ENCODE data around the gene ELOB.

DNA sequence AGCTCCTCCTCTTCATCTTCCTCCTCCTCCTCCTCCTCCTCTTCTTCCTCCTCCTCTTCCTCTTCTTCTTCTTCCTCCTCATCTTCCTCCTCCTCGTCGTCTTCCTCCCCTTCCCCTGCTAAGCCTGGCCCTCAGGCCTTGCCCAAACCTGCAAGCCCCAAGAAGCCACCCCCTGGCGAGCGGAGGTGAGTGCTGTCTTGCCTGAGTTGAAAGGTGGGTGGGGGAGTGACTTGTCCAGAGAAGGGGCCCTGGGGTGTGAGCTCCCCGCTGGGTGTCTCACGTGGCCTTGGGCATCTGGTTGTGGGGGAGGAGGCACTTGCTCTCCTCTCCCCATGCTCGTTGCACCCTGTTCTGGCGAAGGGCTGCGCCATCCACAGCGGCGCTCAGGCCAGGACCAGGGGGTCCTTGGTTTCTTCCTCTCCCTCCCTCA is 8.0 kb downstream of the ELOB start:
- TF ChIP-seq, protein P1, sequence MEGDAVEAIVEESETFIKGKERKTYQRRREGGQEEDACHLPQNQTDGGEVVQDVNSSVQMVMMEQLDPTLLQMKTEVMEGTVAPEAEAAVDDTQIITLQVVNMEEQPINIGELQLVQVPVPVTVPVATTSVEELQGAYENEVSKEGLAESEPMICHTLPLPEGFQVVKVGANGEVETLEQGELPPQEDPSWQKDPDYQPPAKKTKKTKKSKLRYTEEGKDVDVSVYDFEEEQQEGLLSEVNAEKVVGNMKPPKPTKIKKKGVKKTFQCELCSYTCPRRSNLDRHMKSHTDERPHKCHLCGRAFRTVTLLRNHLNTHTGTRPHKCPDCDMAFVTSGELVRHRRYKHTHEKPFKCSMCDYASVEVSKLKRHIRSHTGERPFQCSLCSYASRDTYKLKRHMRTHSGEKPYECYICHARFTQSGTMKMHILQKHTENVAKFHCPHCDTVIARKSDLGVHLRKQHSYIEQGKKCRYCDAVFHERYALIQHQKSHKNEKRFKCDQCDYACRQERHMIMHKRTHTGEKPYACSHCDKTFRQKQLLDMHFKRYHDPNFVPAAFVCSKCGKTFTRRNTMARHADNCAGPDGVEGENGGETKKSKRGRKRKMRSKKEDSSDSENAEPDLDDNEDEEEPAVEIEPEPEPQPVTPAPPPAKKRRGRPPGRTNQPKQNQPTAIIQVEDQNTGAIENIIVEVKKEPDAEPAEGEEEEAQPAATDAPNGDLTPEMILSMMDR (conservative IDR thresholded peaks at IDR 0.05 in 1 of 2, IDR thresholded peaks at IDR 0.05 in 1 of 2; ENCODE audit: low read depth in 1 of 2, low read length in 2 of 2), result no peak
- no peak for TF ChIP-seq EZH2 (IDR thresholded peaks at IDR 0.05; ENCODE audit: low read length, missing control alignments)

Data from fibroblast of lung (primary cell).